ENCODE data around the gene MACROD1. TPM values are rescaled to one million over a fixed set of nuclear protein-coding genes. Genes with fewer than 3 reads are reported as not detected.

The MACROD1 gene
- total RNA-seq, 1 donor from 2014 or later, result 4.1 TPM

GRCh38 chr11:63999349-64000025 lies 166.4 kb downstream of the MACROD1 start:
- no peak overlapping the region for H3K4me3 Mint-ChIP-seq (ENCODE audit: unreplicated experiment)
- H3K27me3 Mint-ChIP-seq (ENCODE audit: unreplicated experiment), result peaks cover 5% of the 10 kb centered on the region
- peaks cover 13% of the 10 kb centered on the region for H3K36me3 Mint-ChIP-seq (ENCODE audit: low read depth, unreplicated experiment)
- H3K4me1 Mint-ChIP-seq (ENCODE audit: unreplicated experiment), result peaks cover 7% of the 10 kb centered on the region
- H3K9me3 Mint-ChIP-seq (ENCODE audit: unreplicated experiment), result no peaks in the 10 kb centered on the region
- TF ChIP-seq, protein P1, sequence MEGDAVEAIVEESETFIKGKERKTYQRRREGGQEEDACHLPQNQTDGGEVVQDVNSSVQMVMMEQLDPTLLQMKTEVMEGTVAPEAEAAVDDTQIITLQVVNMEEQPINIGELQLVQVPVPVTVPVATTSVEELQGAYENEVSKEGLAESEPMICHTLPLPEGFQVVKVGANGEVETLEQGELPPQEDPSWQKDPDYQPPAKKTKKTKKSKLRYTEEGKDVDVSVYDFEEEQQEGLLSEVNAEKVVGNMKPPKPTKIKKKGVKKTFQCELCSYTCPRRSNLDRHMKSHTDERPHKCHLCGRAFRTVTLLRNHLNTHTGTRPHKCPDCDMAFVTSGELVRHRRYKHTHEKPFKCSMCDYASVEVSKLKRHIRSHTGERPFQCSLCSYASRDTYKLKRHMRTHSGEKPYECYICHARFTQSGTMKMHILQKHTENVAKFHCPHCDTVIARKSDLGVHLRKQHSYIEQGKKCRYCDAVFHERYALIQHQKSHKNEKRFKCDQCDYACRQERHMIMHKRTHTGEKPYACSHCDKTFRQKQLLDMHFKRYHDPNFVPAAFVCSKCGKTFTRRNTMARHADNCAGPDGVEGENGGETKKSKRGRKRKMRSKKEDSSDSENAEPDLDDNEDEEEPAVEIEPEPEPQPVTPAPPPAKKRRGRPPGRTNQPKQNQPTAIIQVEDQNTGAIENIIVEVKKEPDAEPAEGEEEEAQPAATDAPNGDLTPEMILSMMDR (IDR thresholded peaks at IDR 0.05; ENCODE audit: unreplicated experiment), result no peak
- peak; percentile 47 for DNase-seq (ENCODE audit: low spot score)
- no peak overlapping the region for H3K27ac Mint-ChIP-seq (ENCODE audit: unreplicated experiment)

DNA sequence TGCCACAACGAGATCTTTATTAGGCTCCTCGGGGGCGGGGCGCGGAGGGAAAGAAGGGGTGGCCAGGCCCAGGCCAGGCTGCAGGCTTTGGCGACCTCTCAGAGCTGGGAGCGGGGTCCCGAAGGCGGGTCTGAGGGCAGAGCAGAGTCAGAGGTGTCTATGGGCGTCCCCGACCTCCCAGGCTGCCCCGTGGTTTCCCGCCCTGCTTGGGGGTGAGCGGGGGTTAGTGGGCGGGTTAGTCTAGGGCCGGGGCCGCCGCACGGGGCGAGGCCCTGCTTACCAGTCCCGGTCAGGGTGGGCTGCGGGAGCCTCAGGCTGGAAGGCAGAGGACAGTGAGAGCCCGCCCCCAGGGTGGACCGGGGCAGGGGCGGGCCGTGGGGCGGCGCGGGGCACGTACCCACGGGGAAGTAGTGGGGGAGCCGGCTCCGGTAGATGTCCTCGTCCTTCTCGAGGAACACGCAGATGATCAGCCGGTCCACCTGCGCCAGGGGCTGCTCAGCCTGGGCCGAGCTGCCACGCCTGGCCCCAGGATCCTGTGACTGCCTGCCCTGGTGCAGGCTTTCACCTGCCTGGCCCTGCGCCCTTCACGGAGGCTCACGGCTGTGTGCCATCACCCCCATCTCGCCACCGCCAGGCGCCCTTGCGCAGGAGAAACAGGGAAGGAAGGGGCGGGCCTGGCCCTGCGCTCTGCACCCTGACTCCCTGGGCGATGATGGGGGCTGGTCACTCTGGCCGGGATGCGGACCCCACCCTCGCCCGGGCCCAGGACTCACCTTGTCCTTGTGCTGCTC lies 167.2 kb downstream of the MACROD1 start:
- TF ChIP-seq, protein P1 (IDR thresholded peaks at IDR 0.05; ENCODE audit: unreplicated experiment), result no peak
- Mint-ChIP-seq H3K27me3 (ENCODE audit: unreplicated experiment) (peaks cover 5% of the 10 kb centered on the region), H3K36me3 (ENCODE audit: low read depth, unreplicated experiment) (peaks cover 15% of the 10 kb centered on the region), H3K27ac (ENCODE audit: unreplicated experiment) (no peak overlapping the region), H3K9me3 (ENCODE audit: unreplicated experiment) (no peaks in the 10 kb centered on the region), H3K4me3 (ENCODE audit: unreplicated experiment) (peak overlapping the region; percentile 51), H3K4me1 (ENCODE audit: unreplicated experiment) (peaks cover 7% of the 10 kb centered on the region)
- DNase-seq (ENCODE audit: low spot score), result no peak

GRCh38 chr11:63997801-63998337 lies 168.0 kb downstream of the MACROD1 start:
- Mint-ChIP-seq H3K27me3 (ENCODE audit: unreplicated experiment) (peaks cover 3% of the 10 kb centered on the region), H3K4me1 (ENCODE audit: unreplicated experiment) (peaks cover 7% of the 10 kb centered on the region), H3K36me3 (ENCODE audit: low read depth, unreplicated experiment) (peaks cover 22% of the 10 kb centered on the region), H3K9me3 (ENCODE audit: unreplicated experiment) (no peaks in the 10 kb centered on the region), H3K4me3 (ENCODE audit: unreplicated experiment) (peak overlapping the region; percentile 51), H3K27ac (ENCODE audit: unreplicated experiment) (no peak overlapping the region)
- TF ChIP-seq, protein P1 (IDR thresholded peaks at IDR 0.05; ENCODE audit: unreplicated experiment), result no peak
- no peak for DNase-seq (ENCODE audit: low spot score)

DNA sequence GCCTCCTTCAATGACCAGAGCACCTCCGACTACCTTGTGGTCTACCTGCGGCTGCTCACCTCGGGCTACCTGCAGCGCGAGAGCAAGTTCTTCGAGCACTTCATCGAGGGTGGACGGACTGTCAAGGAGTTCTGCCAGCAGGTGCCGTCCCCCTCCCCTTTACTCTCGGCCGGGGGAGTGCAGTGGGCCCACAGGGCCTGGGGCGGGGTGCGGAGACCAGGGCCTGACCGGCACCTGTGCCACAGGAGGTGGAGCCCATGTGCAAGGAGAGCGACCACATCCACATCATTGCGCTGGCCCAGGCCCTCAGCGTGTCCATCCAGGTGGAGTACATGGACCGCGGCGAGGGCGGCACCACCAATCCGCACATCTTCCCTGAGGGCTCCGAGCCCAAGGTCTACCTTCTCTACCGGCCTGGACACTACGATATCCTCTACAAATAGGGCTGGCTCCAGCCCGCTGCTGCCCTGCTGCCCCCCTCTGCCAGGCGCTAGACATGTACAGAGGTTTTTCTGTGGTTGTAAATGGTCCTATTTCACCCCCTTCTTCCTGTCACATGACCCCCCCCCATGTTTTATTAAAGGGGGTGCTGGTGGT lies 168.7 kb downstream of the MACROD1 start:
- peaks cover 7% of the 10 kb centered on the region for H3K4me1 Mint-ChIP-seq (ENCODE audit: unreplicated experiment)

More for the DNA sequence above, 168.7 kb downstream of the MACROD1 start:
- Mint-ChIP-seq H3K4me3 (ENCODE audit: unreplicated experiment) (peak overlapping the region; percentile 37), H3K27ac (ENCODE audit: unreplicated experiment) (no peak overlapping the region), H3K27me3 (ENCODE audit: unreplicated experiment) (peaks cover 3% of the 10 kb centered on the region), H3K9me3 (ENCODE audit: unreplicated experiment) (no peaks in the 10 kb centered on the region), H3K36me3 (ENCODE audit: low read depth, unreplicated experiment) (peaks cover 23% of the 10 kb centered on the region)
- DNase-seq (ENCODE audit: low spot score), result no peak
- TF ChIP-seq, protein P1 (IDR thresholded peaks at IDR 0.05; ENCODE audit: unreplicated experiment), result no peak
